Ascending aorta (tissue), 2 donors: ENCODE measurements around the gene SFSWAP. TPM values are rescaled to one million over a fixed set of nuclear protein-coding genes. Genes with fewer than 3 reads are reported as not detected.

Experiments
- DNase-seq, 2 donors: peaks; one replicate each; pipeline ENCODE4 v3.0.0-alpha.2; 2019; ENCODE audit warnings: low spot score in 2 of 2
- H3K27ac ChIP-seq, 2 donors: fragments of 200-600 bp; sonication (generic); one replicate each; pipeline ENCODE4 v1.5.1; 2016 to 2017; ENCODE audit warnings: mild to moderate bottlenecking in 1 of 2
- H3K27me3 ChIP-seq: fragments of 200-600 bp; sonication (generic); one replicate; pipeline ENCODE4 v1.5.1; 2017
- H3K36me3 ChIP-seq, 2 donors: fragments of 200-600 bp; sonication (generic); one replicate each; pipeline ENCODE4 v1.5.1; 2016
- H3K4me1 ChIP-seq, 2 donors: fragments of 200-600 bp; sonication (generic); one replicate each; pipeline ENCODE4 v1.5.1; 2016 to 2017; ENCODE audit warnings: mild to moderate bottlenecking in 1 of 2
- H3K4me3 ChIP-seq, 2 donors: fragments of 200-600 bp; sonication (generic); one replicate each; pipeline ENCODE4 v1.5.1; 2016 to 2017; ENCODE audit warnings: mild to moderate bottlenecking in 1 of 2
- H3K9me3 ChIP-seq, 2 donors: fragments of 200-600 bp; sonication (generic); one replicate each; pipeline ENCODE4 v1.5.1; 2016
- CTCF ChIP-seq, 3 experiments: fragments of 200-600 bp in 2 of 3; fragments of 450-650 bp in 1 of 3; sonication (generic) in 2 of 3; IDR thresholded peaks; one replicate each; pipeline ENCODE4 v1.5.1; 2016 to 2019; ENCODE audit warnings: antibody characterized with exemption in 3 of 3, mild to moderate bottlenecking in 1 of 3, moderate library complexity in 1 of 3
- intact Hi-C: fragments of 100-400 bp; cut with DNase I; formaldehyde crosslinking; loops from one replicate; pipeline ENCODE4 v1.15.1; 2023
- total RNA-seq: library from RNA; depleted of rRNA; stranded (reverse); fragments of >200 nt; gene quantifications from one replicate; pipeline ENCODE4 v1.1.0, GENCODE V29; 2016

SFSWAP gene
- total RNA-seq, 1 donor from 2014 or later = 15.8 TPM

DNA sequence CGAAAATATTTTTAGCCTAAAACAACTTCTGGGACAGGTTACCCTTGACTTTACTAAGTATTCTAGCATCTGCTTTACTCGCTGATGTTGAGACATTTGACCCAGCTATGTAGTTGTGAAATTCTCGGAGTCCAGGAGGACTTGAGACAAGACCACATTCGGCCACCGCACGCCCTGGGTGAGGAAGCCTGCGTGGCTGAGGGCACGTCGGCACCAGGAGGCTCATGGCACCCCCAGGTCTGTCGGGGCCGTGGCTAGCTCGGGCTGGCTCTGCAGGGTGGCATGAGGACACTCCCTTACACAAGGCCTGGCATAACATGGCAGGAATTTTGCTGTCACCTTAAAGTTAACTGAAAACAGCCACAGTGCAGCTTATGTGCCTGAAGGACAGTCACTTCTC lies 59.2 kb downstream of the SFSWAP start:
- intact Hi-C loops = no loop called here
- DNase-seq = no peak
- Histone ChIP-seq H3K27ac (no peak overlapping the region), H3K27me3 (no peaks in the 10 kb centered on the region), H3K4me3 (no peak overlapping the region), H3K36me3 (peaks cover 42 to 84% of the 10 kb centered on the region in 2 donors), H3K4me1 (no peaks in the 10 kb centered on the region), H3K9me3 (no peaks in the 10 kb centered on the region)
- no peak for TF ChIP-seq CTCF (IDR thresholded peaks at IDR 0.05)

- Histone ChIP-seq H3K4me1 (no peaks in the 10 kb centered on the region), H3K27ac (no peak overlapping the region)
These were observed 61.1 kb downstream of the SFSWAP start for GRCh38 chr12:131771965-131772364.

DNA sequence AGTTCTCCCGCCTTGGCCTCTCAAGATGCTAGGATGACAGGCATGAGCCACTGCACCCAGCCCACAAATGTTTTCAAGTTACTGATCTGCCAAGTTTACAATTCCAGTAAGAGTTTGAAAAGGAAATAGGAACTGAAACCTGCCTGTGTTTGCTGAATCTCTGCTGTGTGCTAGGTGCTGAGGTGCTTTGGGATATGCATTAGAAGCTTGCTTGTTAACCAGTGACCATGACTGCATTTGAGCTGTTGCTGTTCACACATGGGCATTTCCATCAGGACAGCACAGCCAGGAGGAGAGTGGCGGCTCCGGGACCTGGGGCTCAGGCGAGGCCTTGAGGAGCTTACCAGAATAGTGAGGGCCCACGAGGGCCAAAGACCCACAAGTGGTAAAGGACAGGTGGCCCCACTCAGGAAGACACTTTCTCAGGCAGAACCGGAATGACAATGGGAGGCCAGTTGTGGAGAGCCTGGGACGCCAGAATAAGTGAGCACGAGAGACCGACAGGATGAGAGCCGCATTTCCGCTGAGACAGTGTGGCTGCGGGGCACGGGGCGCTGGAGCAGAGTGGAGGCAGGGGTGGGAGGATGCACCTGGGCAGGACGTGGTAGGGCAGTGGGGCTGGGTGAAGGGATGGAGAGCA lies 62.8 kb downstream of the SFSWAP start:
- Histone ChIP-seq H3K9me3 (no peaks in the 10 kb centered on the region), H3K36me3 (peaks cover 29 to 69% of the 10 kb centered on the region in 2 donors), H3K27me3 (no peaks in the 10 kb centered on the region), H3K4me1 (no peaks in the 10 kb centered on the region), H3K4me3 (no peak overlapping the region), H3K27ac (no peak overlapping the region)
- DNase-seq = no peak
- intact Hi-C loops = no loop called here
- TF ChIP-seq CTCF (IDR thresholded peaks at IDR 0.05) = no peak

More at GRCh38 chr12:131771965-131772364, 61.1 kb downstream of the SFSWAP start:
- no peak for TF ChIP-seq CTCF (IDR thresholded peaks at IDR 0.05)
- Histone ChIP-seq H3K27me3 (no peaks in the 10 kb centered on the region), H3K36me3 (peaks cover 32 to 75% of the 10 kb centered on the region in 2 donors), H3K4me3 (no peak overlapping the region), H3K9me3 (no peaks in the 10 kb centered on the region)
- DNase-seq = no peak
- intact Hi-C loops = no loop called here

DNA sequence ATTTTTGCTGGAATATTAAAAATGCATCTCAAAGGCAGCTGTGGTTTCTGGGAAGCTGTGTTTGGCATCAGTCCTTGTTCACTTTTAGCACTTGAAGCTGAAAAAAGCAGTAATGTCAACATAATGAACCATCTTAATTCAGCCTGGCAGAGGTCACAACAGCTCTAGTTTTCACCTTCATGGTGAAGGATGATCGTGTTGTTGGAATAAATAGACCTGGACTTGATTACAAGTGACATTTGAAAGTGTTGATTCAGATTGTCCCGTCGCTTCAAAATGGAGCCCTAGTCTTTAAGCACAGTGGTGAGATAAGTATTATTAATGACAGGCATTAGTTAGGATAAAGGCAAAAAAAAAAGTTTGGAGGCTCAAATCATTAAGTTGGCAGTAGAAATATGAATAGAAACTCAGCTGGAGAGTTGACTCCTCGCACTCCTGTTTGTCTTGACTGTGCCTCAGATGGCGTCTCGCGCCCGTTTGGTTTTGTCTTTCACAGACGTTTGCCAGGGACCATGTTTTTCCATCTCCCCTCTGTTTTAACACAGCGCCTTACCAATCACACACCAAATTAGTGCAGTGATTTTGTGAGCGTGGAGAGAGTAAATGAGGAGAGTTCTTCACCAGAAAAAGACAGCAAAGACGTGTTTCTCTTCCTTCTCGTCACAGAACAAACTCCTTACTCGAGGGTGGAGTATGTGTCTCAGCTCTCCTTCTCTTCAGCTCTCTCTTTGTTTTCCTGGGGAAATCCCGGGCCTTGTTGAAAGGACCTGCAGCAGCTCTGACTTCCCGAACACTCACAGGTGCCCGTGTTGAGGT lies 63.9 kb downstream of the SFSWAP start:
- Histone ChIP-seq H3K9me3 (no peaks in the 10 kb centered on the region), H3K4me1 (no peaks in the 10 kb centered on the region), H3K36me3 (peaks cover 40 to 71% of the 10 kb centered on the region in 2 donors), H3K4me3 (no peak overlapping the region), H3K27me3 (no peaks in the 10 kb centered on the region), H3K27ac (no peak overlapping the region)
- no peak for TF ChIP-seq CTCF (IDR thresholded peaks at IDR 0.05)
- intact Hi-C loops = no loop called here
- DNase-seq = no peak

- TF ChIP-seq CTCF (IDR thresholded peaks at IDR 0.05) = no peak
- DNase-seq = no peak
- Histone ChIP-seq H3K27ac (no peak overlapping the region), H3K27me3 (no peaks in the 10 kb centered on the region), H3K4me1 (no peaks in the 10 kb centered on the region), H3K9me3 (no peaks in the 10 kb centered on the region), H3K4me3 (no peak overlapping the region), H3K36me3 (peaks cover 47 to 71% of the 10 kb centered on the region in 2 donors)
- intact Hi-C loops = no loop called here
These were observed 64.7 kb downstream of the SFSWAP start for GRCh38 chr12:131775392-131776236.
